A549 (cell line): ENCODE data around the gene TMEM8B. TPM values are rescaled to one million over a fixed set of nuclear protein-coding genes. Genes with fewer than 3 reads are reported as not detected.
A peak's percentile ranks its signal among the peaks of the same experiment; 100 is the strongest.

Experiments used
- ATAC-seq, 2 experiments: fragments of 200-7000 bp in 1 of 2; fragments of >200 bp in 1 of 2; cut with Nextera tagmentation in 1 of 2; cut with Tn5 transposase in 1 of 2; 3 replicates each; pipeline versions ENCODE4 v1.8.0 to v1.9.1; 2018 to 2020; ENCODE audit warnings: mild to moderate bottlenecking in 1 of 2, moderate library complexity in 1 of 2
- CTCF ChIA-PET: fragments of 300-600 bp; sonication (Branson Sonifier 250); formaldehyde crosslinking; extraction: SDS; loops from one replicate; lab custom pipeline; 2021; ENCODE audit warnings: antibody characterized with exemption, inconsistent platforms; lab: Yijun Ruan, JAX
- POLR2A ChIA-PET: fragments of 350-600 bp; formaldehyde crosslinking; extraction: SDS; loops from one replicate; lab custom pipeline; 2021; ENCODE audit warnings: antibody characterized with exemption, inconsistent platforms; lab: Yijun Ruan, JAX
- DNase-seq, 2 experiments: peaks; one replicate each; pipeline versions ENCODE4 v3.0.0 to v3.0.0-alpha.2; 2011 to 2016; ENCODE audit warnings: low read depth in 1 of 2, low spot score in 1 of 2
- FAIRE-seq: peaks from 2 replicates; lab custom pipeline; 2011; peaks lifted over from hg19 to GRCh38; lab: Jason Lieb, UNC
- H3K27ac ChIP-seq, 2 experiments: fragments of >200 bp; sonication (Bioruptor Twin); formaldehyde crosslinking; 3 replicates each; pipeline ENCODE4 v1.5.1; 2016 to 2017
- H3K4me1 ChIP-seq: fragments of >200 bp; sonication (Bioruptor Twin); formaldehyde crosslinking; 3 replicates; pipeline ENCODE4 v1.6.1; 2016
- H3K4me2 ChIP-seq: fragments of >200 bp; sonication (Bioruptor Twin); formaldehyde crosslinking; 3 replicates; pipeline ENCODE4 v1.6.1; 2016
- H3K4me3 ChIP-seq: fragments of >200 bp; sonication (Bioruptor Twin); formaldehyde crosslinking; 3 replicates; pipeline ENCODE4 v1.5.1; 2016
- H3K9me3 ChIP-seq: fragments of >200 bp; sonication (Bioruptor Twin); formaldehyde crosslinking; 3 replicates; pipeline ENCODE4 v1.6.1; 2016
- BHLHE40 ChIP-seq: IDR thresholded peaks from 2 replicates; pipeline ENCODE4 v1.6.1; 2012; ENCODE audit warnings: low read depth, low read length, inconsistent platforms
- CBX8 ChIP-seq: fragments of 200-600 bp; sonication (generic); IDR thresholded peaks from 2 replicates; pipeline ENCODE4 v1.6.1; 2016
- CEBPB ChIP-seq, 2 experiments: fragments of >200 bp in 1 of 2; sonication (Bioruptor Twin) in 1 of 2; formaldehyde crosslinking in 1 of 2; IDR thresholded peaks; 2 replicates each; pipeline ENCODE4 v1.6.1; 2012 to 2016
- EHF ChIP-seq: fragments of 250-450 bp; sonication (Bioruptor Pico); IDR thresholded peaks from 2 replicates; pipeline ENCODE4 v1.5.0; 2020; ENCODE audit warnings: mild to moderate bottlenecking
- EHMT2 ChIP-seq: fragments of 200-600 bp; sonication (generic); IDR thresholded peaks from 2 replicates; pipeline ENCODE4 v1.6.1; 2016; ENCODE audit warnings: antibody characterized with exemption, low read depth, mild to moderate bottlenecking, moderate library complexity
- EP300 ChIP-seq, 2 experiments: fragments of >200 bp; sonication (Bioruptor Twin); formaldehyde crosslinking; IDR thresholded peaks; 2 replicates in 1 of 2; 3 replicates in 1 of 2; pipeline ENCODE4 v1.6.1; 2016 to 2017
- ESRRA ChIP-seq: fragments of 150-350 bp; IDR thresholded peaks from 2 replicates; pipeline ENCODE4 v1.6.1; 2014; ENCODE audit warnings: mild to moderate bottlenecking, low read length, borderline replicate concordance
- HDAC2 ChIP-seq: fragments of 200-600 bp; sonication (generic); IDR thresholded peaks from 2 replicates; pipeline ENCODE4 v1.6.1; 2016
- HEYL ChIP-seq: fragments of 250-450 bp; sonication (Bioruptor Pico); IDR thresholded peaks from 2 replicates; pipeline ENCODE4 v1.8.0; 2021; ENCODE audit warnings: mild to moderate bottlenecking, moderate library complexity
- HOXB13 ChIP-seq: fragments of 250-450 bp; sonication (Bioruptor Pico); IDR thresholded peaks from 2 replicates; pipeline ENCODE4 v1.5.0; 2020; ENCODE audit warnings: low read depth, mild to moderate bottlenecking, moderate library complexity
- HOXB5 ChIP-seq: fragments of 250-450 bp; sonication (Bioruptor Pico); IDR thresholded peaks from 2 replicates; pipeline ENCODE4 v1.5.0; 2020; ENCODE audit warnings: mild to moderate bottlenecking, moderate library complexity
- KDM1A ChIP-seq: fragments of 200-600 bp; sonication (generic); IDR thresholded peaks from 2 replicates; pipeline ENCODE4 v1.6.1; 2016; ENCODE audit warnings: low read depth, mild to moderate bottlenecking
- MAFK ChIP-seq: fragments of 450-650 bp; IDR thresholded peaks from 2 replicates; pipeline ENCODE4 v1.6.1; 2014; ENCODE audit not compliant: partially characterized antibody
- MAX ChIP-seq: IDR thresholded peaks from 2 replicates; pipeline ENCODE4 v1.6.1; 2012
- PHF8 ChIP-seq: fragments of 200-600 bp; sonication (generic); IDR thresholded peaks from 2 replicates; pipeline ENCODE4 v1.6.1; 2016; ENCODE audit warnings: low read depth, mild to moderate bottlenecking, antibody characterized with exemption, moderate library complexity, borderline replicate concordance
- POLR2A ChIP-seq: IDR thresholded peaks from 2 replicates; pipeline ENCODE4 v1.6.1; 2012; ENCODE audit warnings: mild to moderate bottlenecking, low read length
- RAD21 ChIP-seq, 2 experiments: fragments of >200 bp in 1 of 2; sonication (Bioruptor Twin) in 1 of 2; formaldehyde crosslinking in 1 of 2; IDR thresholded peaks in 1 of 2; conservative IDR thresholded peaks in 1 of 2; 2 replicates in 1 of 2; 3 replicates in 1 of 2; pipeline ENCODE4 v1.6.1; 2012 to 2018; ENCODE audit warnings: inconsistent platforms in 1 of 2
- RARB ChIP-seq: fragments of 250-450 bp; sonication (Bioruptor Pico); IDR thresholded peaks from 2 replicates; pipeline ENCODE4 v1.8.0; 2021; ENCODE audit warnings: mild to moderate bottlenecking, moderate library complexity
- RFX5 ChIP-seq: fragments of 450-650 bp; IDR thresholded peaks from 2 replicates; pipeline ENCODE4 v1.7.1; 2014; ENCODE audit warnings: antibody characterized with exemption, mild to moderate bottlenecking, moderate library complexity
- TFCP2L1 ChIP-seq: fragments of 250-450 bp; sonication (Bioruptor Pico); IDR thresholded peaks from 2 replicates; pipeline ENCODE4 v1.5.0; 2021; ENCODE audit warnings: mild to moderate bottlenecking
- ZC3H11A ChIP-seq: fragments of 450-650 bp; IDR thresholded peaks from 2 replicates; pipeline ENCODE4 v1.6.1; 2014; ENCODE audit warnings: antibody characterized with exemption, mild to moderate bottlenecking
- ZFP36 ChIP-seq: fragments of 450-650 bp; IDR thresholded peaks from 2 replicates; pipeline ENCODE4 v1.6.1; 2014; ENCODE audit warnings: borderline replicate concordance; ENCODE audit not compliant: partially characterized antibody
- ZSCAN20 ChIP-seq: fragments of 250-450 bp; sonication (Bioruptor Pico); IDR thresholded peaks from 2 replicates; pipeline ENCODE4 v1.8.0; 2022; ENCODE audit warnings: mild to moderate bottlenecking, moderate library complexity
- WGBS: methylation state at CpG from one replicate; pipeline ENCODE4 v1.1.6; 2017; ENCODE audit errors: missing lambda C conversion rate; 5-methylcytosine and 5-hydroxymethylcytosine counted together
- polyA plus RNA-seq, 4 experiments: library from polyadenylated mRNA; depleted of rRNA in 3 of 4; stranded (reverse); fragments of >200 nt; fragmentation: RNase III in 1 of 4; extraction: RNeasy Plus Mini Kit Qiagen cat#74134 plus additional on column Dnase treatment in 1 of 4; gene quantifications; 2 replicates in 3 of 4; 3 replicates in 1 of 4; pipeline ENCODE4 v1.2.3, GENCODE V29; 2011 to 2017

Gene TMEM8B
- polyA plus RNA-seq, 2 of the 4 experiments (the other 2 are of a cell fraction): 1.8 to 2.2 TPM

GRCh38 chr9:35792826-35793225 lies 36.2 kb upstream of the TMEM8B start:
- FAIRE-seq: no peak
- Histone ChIP-seq H3K27ac (no peak overlapping the region), H3K4me2 (no peak overlapping the region), H3K9me3 (no peaks in the 10 kb centered on the region), H3K4me1 (peaks cover 21% of the 10 kb centered on the region), H3K4me3 (no peak overlapping the region)
- ChIA-PET CTCF (interaction anchor here (1.1 to 2.7 kb wide), 5 partner anchors 20 to 118 kb away, joined by 3 to 26 read pairs (median 4); partner anchors contain the start of genes HINT2 and SPAG8), POLR2A (no interaction called here)
- no peak for DNase-seq
- ATAC-seq: no peak
- TF ChIP-seq POLR2A (no peak), HEYL (CRISPR knock-in tag) (no peak), EP300 (IDR thresholded peaks at IDR 0.05) (no peak), ESRRA (no peak), RFX5 (no peak), HOXB13 (CRISPR knock-in tag) (no peak), MAX (no peak), BHLHE40 (no peak), RARB (CRISPR knock-in tag) (no peak), EHF (CRISPR knock-in tag) (no peak)
- 93% methylated on average over 5 of the region's 14 CpGs for WGBS

- CTCF ChIA-PET: interaction anchor here (0.5 to 2.7 kb wide), 5 partner anchors 19 to 88 kb away, joined by 3 to 26 read pairs (median 5); partner anchors contain the start of genes HINT2 and SPAG8
- H3K4me3 ChIP-seq: no peak overlapping the region
- FAIRE-seq (no peak), ATAC-seq (no peak), DNase-seq (no peak)
- no peak for TF ChIP-seq HOXB5
- TF ChIP-seq ZC3H11A: no peak
- TF ChIP-seq HDAC2: no peak
- TF ChIP-seq MAFK: no peak
- no peak for TF ChIP-seq EHMT2
- H3K9me3 ChIP-seq: no peaks in the 10 kb centered on the region
- no peak overlapping the region for H3K4me2 ChIP-seq
- no peak overlapping the region for H3K27ac ChIP-seq
- WGBS: 86% methylated on average over 2 of the region's 2 CpGs
- H3K4me1 ChIP-seq: peaks cover 27% of the 10 kb centered on the region
- POLR2A ChIA-PET: no interaction called here
These were observed 35.6 kb upstream of the TMEM8B start for GRCh38 chr9:35793461-35793860.

- H3K4me2 ChIP-seq: peak overlapping the region; percentile 12; the same call in 2 of the 3 replicates
- no peak for TF ChIP-seq TFCP2L1 (CRISPR knock-in tag)
- TF ChIP-seq KDM1A: no peak
- no peak for TF ChIP-seq CBX8
- no peak for TF ChIP-seq ZC3H11A
- no peak for TF ChIP-seq ZFP36
- no peak for TF ChIP-seq RAD21 (conservative IDR thresholded peaks at IDR 0.05 in 1 of 2, IDR thresholded peaks at IDR 0.05 in 1 of 2)
- no peak for TF ChIP-seq ZSCAN20 (CRISPR knock-in tag)
- TF ChIP-seq PHF8: no peak
- TF ChIP-seq MAFK: no peak
- TF ChIP-seq CEBPB (IDR thresholded peaks at IDR 0.05): no peak
- CTCF ChIA-PET: interaction anchor here (0.6 to 3.2 kb wide), 8 partner anchors 10 to 157 kb away, joined by 3 to 11 read pairs (median 6); partner anchors contain the start of gene HINT2
These were observed 33.3 kb upstream of the TMEM8B start for GRCh38 chr9:35795695-35796094.

More at GRCh38 chr9:35795695-35796094, 33.3 kb upstream of the TMEM8B start:
- Histone ChIP-seq H3K9me3 (no peaks in the 10 kb centered on the region), H3K27ac (no peak overlapping the region), H3K4me3 (no peak overlapping the region), H3K4me1 (peaks cover 33% of the 10 kb centered on the region)
- ATAC-seq (peak in 1 of 2 experiments; percentile 49; a peak in 1 of 6 replicates), FAIRE-seq (peak; percentile 43), DNase-seq (no peak)
- POLR2A ChIA-PET: no interaction called here
